Measurements from ENCODE around the gene SPRYD7. TPM values are rescaled to one million over a fixed set of nuclear protein-coding genes. Genes with fewer than 3 reads are reported as not detected.

SPRYD7 gene
- 2.4 and 5.3 TPM in 2 replicates for total RNA-seq (ENCODE audit: low replicate concordance)

DNA sequence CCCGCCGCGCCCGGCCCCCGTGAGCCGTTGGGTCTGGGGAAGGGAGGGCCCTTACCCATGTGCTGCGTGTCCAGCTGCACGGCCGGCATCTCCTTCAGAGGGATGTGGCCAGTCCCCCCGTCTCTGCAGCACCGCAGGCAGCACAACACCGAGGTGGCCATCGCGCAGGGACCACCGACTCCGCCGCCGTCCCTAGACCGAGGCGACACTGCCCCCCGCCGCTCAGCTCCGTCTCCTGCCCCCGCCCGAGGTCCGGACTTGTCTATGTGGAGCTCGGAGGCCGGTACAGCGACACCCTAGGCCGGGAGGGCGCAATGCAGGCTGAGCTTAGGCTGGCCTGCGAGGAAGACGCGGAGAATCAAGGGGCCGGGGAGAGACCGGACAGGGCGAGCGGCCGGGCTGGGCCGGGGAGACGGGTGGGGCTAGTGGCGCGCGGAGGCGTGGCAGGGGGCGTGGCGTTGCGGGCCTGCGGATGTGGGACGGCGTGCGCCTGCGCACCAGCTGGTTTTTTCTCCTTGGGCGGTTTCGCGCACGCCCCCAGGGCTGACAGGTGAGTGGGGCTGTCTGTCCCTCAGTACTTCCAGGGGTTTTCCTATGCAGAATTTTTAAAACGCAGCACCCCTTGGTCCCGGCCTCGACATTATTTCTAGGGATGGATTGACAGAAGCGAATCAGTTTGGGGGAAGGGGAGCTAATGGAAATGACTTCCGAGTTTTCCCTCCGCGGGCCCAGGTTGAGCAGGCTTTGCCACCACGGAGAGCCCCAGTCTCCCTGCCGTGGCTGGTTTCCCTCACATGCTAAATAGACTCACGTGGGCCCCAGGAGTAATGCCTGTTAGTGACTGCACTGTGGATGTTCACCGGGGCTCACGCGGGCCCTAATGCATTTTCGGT lies at the start of gene SPRYD7:
SPRYD7 (minus strand) TSS at position 266 of the 893 bp plus-strand sequence; CDS start at position 161, 105 bp downstream.
- H3K4me3 ChIP-seq (ENCODE audit: low read depth, low read length), result peak within 1 kb of the TSS; percentile 91
- TF ChIP-seq CTCF (IDR thresholded peaks at IDR 0.05; ENCODE audit: insufficient read depth, low read length), result peak; percentile 94
- peak; percentile 97 for DNase-seq (ENCODE audit: low read depth)

DNA sequence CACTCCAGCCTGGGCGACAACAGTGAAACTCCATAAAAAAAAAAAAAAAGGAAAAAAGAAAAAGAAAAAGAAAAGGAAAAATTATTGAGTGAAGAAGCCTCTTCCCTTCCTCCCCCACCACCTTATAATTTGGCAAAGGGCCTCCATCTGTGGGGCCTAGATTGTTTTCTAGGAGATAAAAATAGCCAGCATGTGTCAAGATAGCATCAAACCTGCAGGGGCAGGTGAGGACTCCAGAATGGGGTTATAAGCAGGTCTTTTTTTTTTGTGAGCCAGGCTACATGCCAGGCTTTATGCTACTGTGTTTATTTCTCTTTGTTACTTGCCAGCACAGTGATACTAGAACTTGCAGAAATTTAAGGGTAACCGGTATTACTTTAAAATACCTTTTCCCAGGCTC lies 49.0 kb upstream of the SPRYD7 start:
- H3K4me3 ChIP-seq (ENCODE audit: low read depth, low read length), result no peak overlapping the region
- no peak for TF ChIP-seq CTCF (IDR thresholded peaks at IDR 0.05; ENCODE audit: insufficient read depth, low read length)
- no peak for DNase-seq (ENCODE audit: low read depth)

DNA sequence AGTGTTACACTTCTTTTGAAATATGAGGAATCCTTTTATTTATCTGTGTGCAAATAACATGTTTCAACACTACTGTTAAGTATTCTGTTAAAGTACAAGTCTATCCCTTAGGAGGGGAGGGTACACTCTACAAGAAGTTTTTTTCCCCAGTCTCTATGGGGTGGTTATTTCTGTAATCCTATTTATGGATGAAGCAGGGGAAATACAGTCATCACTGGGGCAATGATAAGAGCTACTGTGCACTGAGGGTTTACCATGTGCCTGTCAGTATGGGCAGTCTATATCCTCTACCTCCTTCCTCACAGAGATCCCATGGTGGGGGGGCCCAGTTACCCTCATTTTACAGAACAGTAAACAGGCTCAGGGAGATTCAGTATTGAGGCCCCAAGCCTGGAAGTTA lies 44.1 kb upstream of the SPRYD7 start:
- H3K4me3 ChIP-seq (ENCODE audit: low read depth, low read length), result no peak overlapping the region
- no peak for TF ChIP-seq CTCF (IDR thresholded peaks at IDR 0.05; ENCODE audit: insufficient read depth, low read length)
- no peak for DNase-seq (ENCODE audit: low read depth)

GRCh38 chr13:49977992-49978391 lies 41.9 kb upstream of the SPRYD7 start:
- TF ChIP-seq CTCF (IDR thresholded peaks at IDR 0.05; ENCODE audit: insufficient read depth, low read length), result no peak
- no peak overlapping the region for H3K4me3 ChIP-seq (ENCODE audit: low read depth, low read length)
- no peak for DNase-seq (ENCODE audit: low read depth)

- peak; percentile 91 for TF ChIP-seq CTCF (IDR thresholded peaks at IDR 0.05; ENCODE audit: insufficient read depth, low read length)
- H3K4me3 ChIP-seq (ENCODE audit: low read depth, low read length), result no peak overlapping the region
- DNase-seq (ENCODE audit: low read depth), result peak; percentile 81
Measured at GRCh38 chr13:49976314-49977258, 40.4 kb upstream of the SPRYD7 start.

DNA sequence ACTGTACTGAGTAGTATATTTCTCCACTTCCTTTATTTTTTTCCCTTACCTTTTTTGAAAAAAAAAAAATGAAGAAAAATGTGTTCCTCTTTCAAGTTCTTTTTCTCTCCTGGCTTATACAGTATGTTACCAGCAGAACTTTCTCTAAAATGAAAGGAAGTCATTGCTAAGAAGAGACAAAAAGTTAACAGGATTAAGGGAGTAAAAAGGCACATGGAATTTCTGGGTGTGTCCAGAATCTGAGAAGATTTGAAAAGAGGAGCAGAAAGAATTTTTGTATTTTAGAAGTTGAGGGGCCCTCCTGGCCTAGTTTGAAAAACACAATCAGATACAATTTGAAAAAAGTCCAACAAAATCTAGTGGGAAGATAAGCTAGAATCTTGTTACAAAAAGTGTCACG lies 39.7 kb upstream of the SPRYD7 start:
- no peak for DNase-seq (ENCODE audit: low read depth)
- no peak overlapping the region for H3K4me3 ChIP-seq (ENCODE audit: low read depth, low read length)
- TF ChIP-seq CTCF (IDR thresholded peaks at IDR 0.05; ENCODE audit: insufficient read depth, low read length), result no peak
